HepG2 (cell line): ENCODE results near the gene SLC39A2. TPM values are rescaled to one million over a fixed set of nuclear protein-coding genes. Genes with fewer than 3 reads are reported as not detected.

ENCODE experiments used
- CBX5 ChIP-seq: sonication (generic); formaldehyde crosslinking; IDR thresholded peaks from 2 replicates; pipeline ENCODE4 v1.4.0; 2020; ENCODE audit warnings: missing genetic modification reagents, borderline replicate concordance
- HIVEP1 ChIP-seq: sonication (generic); formaldehyde crosslinking; IDR thresholded peaks from 2 replicates; pipeline ENCODE4 v1.4.0; 2020; ENCODE audit warnings: mild to moderate bottlenecking, missing genetic modification reagents
- KLF11 ChIP-seq: IDR thresholded peaks from 2 replicates; pipeline ENCODE4 v1.6.1; 2016; ENCODE audit warnings: missing compliant biosample characterization
- NFIC ChIP-seq: IDR thresholded peaks from 2 replicates; pipeline ENCODE4 v1.6.1; 2012; ENCODE audit warnings: mild to moderate bottlenecking, low read length, inconsistent platforms
- ZKSCAN8 ChIP-seq: IDR thresholded peaks from 2 replicates; pipeline ENCODE4 v1.6.1; 2016; ENCODE audit warnings: borderline replicate concordance, missing genetic modification reagents, missing compliant biosample characterization
- ZNF335 ChIP-seq: sonication (generic); formaldehyde crosslinking; IDR thresholded peaks from 2 replicates; pipeline ENCODE4 v1.4.0; 2020; ENCODE audit warnings: missing genetic modification reagents
- ZNF501 ChIP-seq: sonication (generic); formaldehyde crosslinking; IDR thresholded peaks from 2 replicates; pipeline ENCODE4 v1.5.1; 2020; ENCODE audit warnings: mild to moderate bottlenecking, moderate library complexity, missing genetic modification reagents
- ZSCAN12 ChIP-seq: sonication (generic); formaldehyde crosslinking; IDR thresholded peaks from 2 replicates; pipeline ENCODE4 v1.9.0; 2021; ENCODE audit warnings: mild to moderate bottlenecking, missing genetic modification reagents
- polyA plus RNA-seq, 8 experiments: library from polyadenylated mRNA; depleted of rRNA in 3 of 8; stranded (reverse) in 7 of 8; unstranded in 1 of 8; fragments of >200 nt; fragmentation: Illumina TruSeq in 4 of 8; extraction: Trizol in 4 of 8; gene quantifications; 2 replicates each; pipeline versions ENCODE4 v1.2.1 to v1.2.3, GENCODE V29; 2011 to 2016; ENCODE audit warnings: low read depth in 4 of 8, missing spikeins in 1 of 8, mixed read lengths in 1 of 8; ENCODE audit not compliant: insufficient read depth in 1 of 8
- total RNA-seq, 5 experiments: library from RNA; depleted of rRNA; stranded (reverse); fragments of >200 nt; fragmentation: Illumina TruSeq; extraction: Trizol; gene quantifications; 2 replicates each; pipeline ENCODE4 v1.2.3, GENCODE V29; 2016; ENCODE audit warnings: low read depth in 1 of 5
- TF ChIP-seq, protein P1 (sequence below): IDR thresholded peaks from 2 replicates; pipeline ENCODE4 v1.6.1; 2012; ENCODE audit warnings: low read depth, low read length, improper control_type of control experiment
- TF ChIP-seq, protein P2 (sequence below): IDR thresholded peaks from 2 replicates; pipeline ENCODE4 v1.4.0; 2020; ENCODE audit warnings: mild to moderate bottlenecking, missing genetic modification reagents
- TF ChIP-seq, protein P3 (sequence below), 2 experiments: sonication (generic) in 1 of 2; formaldehyde crosslinking in 1 of 2; IDR thresholded peaks; 2 replicates each; pipeline versions ENCODE4 v1.5.1 to v1.6.1; 2011 to 2020; ENCODE audit warnings: borderline replicate concordance in 1 of 2, low read depth in 1 of 2, low read length in 1 of 2, mild to moderate bottlenecking in 1 of 2, missing genetic modification reagents in 1 of 2, moderate library complexity in 1 of 2
- TF ChIP-seq, protein P4 (sequence below): sonication (generic); formaldehyde crosslinking; IDR thresholded peaks from 2 replicates; pipeline ENCODE4 v1.4.0; 2020; ENCODE audit warnings: mild to moderate bottlenecking, missing genetic modification reagents

Gene SLC39A2
- total and polyA plus RNA-seq, 2 of the 13 experiments (the other 11 are each of a cell fraction or from before 2014, with no cell fraction given): 0.08 to 0.11 TPM

DNA sequence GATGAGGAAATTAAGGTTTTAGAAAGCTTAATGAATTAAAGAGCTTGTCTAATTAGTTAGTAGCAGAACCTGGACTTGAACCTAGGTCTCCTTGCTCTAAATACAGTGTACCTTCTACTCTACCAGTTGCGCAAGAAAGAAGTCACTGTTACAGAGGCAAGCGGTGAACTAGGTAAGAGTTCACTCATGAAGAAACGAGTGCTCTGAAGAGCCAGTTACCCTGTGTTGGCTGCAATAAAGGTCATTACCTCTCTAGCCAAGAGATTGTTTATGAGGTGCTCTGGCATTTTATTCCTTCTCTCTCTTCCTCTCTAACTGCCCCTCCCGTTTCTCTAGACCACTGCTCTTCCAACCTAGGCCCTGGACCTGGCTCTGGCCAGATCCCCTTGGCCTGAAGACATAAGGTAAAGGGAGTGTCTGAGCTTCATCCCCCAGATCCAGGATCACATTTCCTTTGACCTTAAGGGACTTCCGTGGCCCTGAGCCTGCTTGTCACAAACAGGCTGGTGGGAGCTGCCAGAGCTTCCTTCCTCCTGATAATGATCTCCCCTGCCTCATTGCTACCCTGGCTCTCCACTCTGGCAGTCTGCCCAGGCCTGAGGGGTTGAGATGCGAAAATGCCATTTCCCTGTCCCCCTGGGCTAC, 45.0 kb downstream of the SLC39A2 start (continued):
- TF ChIP-seq ZNF335 (CRISPR knock-in tag) (0 out of 2 replicates have a peak, but pooled peaks have one; percentile 54), ZSCAN12 (CRISPR knock-in tag) (no peak), NFIC (peak; percentile 32; the same call in 1 of the 2 replicates), ZKSCAN8 (CRISPR knock-in tag) (peak; percentile 37; the same call in 1 of the 2 replicates), CBX5 (0 out of 2 replicates have a peak, but pooled peaks have one; percentile 19), KLF11 (CRISPR knock-in tag) (no peak), ZNF501 (CRISPR knock-in tag) (peak; percentile 30; the same call in 1 of the 2 replicates), HIVEP1 (peak; percentile 42; the same call in 1 of the 2 replicates)
- TF ChIP-seq, protein P1, sequence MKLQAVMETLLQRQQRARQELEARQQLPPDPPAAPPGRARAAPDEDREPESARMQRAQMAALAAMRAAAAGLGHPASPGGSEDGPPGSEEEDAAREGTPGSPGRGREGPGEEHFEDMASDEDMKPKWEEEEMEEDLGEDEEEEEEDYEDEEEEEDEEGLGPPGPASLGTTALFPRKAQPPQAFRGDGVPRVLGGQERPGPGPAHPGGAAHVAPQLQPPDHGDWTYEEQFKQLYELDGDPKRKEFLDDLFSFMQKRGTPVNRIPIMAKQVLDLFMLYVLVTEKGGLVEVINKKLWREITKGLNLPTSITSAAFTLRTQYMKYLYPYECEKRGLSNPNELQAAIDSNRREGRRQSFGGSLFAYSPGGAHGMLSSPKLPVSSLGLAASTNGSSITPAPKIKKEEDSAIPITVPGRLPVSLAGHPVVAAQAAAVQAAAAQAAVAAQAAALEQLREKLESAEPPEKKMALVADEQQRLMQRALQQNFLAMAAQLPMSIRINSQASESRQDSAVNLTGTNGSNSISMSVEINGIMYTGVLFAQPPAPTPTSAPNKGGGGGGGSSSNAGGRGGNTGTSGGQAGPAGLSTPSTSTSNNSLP: no peak
- TF ChIP-seq, protein P2, sequence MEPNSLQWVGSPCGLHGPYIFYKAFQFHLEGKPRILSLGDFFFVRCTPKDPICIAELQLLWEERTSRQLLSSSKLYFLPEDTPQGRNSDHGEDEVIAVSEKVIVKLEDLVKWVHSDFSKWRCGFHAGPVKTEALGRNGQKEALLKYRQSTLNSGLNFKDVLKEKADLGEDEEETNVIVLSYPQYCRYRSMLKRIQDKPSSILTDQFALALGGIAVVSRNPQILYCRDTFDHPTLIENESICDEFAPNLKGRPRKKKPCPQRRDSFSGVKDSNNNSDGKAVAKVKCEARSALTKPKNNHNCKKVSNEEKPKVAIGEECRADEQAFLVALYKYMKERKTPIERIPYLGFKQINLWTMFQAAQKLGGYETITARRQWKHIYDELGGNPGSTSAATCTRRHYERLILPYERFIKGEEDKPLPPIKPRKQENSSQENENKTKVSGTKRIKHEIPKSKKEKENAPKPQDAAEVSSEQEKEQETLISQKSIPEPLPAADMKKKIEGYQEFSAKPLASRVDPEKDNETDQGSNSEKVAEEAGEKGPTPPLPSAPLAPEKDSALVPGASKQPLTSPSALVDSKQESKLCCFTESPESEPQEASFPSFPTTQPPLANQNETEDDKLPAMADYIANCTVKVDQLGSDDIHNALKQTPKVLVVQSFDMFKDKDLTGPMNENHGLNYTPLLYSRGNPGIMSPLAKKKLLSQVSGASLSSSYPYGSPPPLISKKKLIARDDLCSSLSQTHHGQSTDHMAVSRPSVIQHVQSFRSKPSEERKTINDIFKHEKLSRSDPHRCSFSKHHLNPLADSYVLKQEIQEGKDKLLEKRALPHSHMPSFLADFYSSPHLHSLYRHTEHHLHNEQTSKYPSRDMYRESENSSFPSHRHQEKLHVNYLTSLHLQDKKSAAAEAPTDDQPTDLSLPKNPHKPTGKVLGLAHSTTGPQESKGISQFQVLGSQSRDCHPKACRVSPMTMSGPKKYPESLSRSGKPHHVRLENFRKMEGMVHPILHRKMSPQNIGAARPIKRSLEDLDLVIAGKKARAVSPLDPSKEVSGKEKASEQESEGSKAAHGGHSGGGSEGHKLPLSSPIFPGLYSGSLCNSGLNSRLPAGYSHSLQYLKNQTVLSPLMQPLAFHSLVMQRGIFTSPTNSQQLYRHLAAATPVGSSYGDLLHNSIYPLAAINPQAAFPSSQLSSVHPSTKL (CRISPR knock-in tag): peak; percentile 81
- TF ChIP-seq, protein P3, sequence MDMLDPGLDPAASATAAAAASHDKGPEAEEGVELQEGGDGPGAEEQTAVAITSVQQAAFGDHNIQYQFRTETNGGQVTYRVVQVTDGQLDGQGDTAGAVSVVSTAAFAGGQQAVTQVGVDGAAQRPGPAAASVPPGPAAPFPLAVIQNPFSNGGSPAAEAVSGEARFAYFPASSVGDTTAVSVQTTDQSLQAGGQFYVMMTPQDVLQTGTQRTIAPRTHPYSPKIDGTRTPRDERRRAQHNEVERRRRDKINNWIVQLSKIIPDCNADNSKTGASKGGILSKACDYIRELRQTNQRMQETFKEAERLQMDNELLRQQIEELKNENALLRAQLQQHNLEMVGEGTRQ (IDR thresholded peaks at IDR 0.05; ENCODE audit: low read depth, low read length): no peak
- TF ChIP-seq, protein P3 (CRISPR knock-in tag; IDR thresholded peaks at IDR 0.05; ENCODE audit: borderline replicate concordance): no peak
- TF ChIP-seq, protein P4, sequence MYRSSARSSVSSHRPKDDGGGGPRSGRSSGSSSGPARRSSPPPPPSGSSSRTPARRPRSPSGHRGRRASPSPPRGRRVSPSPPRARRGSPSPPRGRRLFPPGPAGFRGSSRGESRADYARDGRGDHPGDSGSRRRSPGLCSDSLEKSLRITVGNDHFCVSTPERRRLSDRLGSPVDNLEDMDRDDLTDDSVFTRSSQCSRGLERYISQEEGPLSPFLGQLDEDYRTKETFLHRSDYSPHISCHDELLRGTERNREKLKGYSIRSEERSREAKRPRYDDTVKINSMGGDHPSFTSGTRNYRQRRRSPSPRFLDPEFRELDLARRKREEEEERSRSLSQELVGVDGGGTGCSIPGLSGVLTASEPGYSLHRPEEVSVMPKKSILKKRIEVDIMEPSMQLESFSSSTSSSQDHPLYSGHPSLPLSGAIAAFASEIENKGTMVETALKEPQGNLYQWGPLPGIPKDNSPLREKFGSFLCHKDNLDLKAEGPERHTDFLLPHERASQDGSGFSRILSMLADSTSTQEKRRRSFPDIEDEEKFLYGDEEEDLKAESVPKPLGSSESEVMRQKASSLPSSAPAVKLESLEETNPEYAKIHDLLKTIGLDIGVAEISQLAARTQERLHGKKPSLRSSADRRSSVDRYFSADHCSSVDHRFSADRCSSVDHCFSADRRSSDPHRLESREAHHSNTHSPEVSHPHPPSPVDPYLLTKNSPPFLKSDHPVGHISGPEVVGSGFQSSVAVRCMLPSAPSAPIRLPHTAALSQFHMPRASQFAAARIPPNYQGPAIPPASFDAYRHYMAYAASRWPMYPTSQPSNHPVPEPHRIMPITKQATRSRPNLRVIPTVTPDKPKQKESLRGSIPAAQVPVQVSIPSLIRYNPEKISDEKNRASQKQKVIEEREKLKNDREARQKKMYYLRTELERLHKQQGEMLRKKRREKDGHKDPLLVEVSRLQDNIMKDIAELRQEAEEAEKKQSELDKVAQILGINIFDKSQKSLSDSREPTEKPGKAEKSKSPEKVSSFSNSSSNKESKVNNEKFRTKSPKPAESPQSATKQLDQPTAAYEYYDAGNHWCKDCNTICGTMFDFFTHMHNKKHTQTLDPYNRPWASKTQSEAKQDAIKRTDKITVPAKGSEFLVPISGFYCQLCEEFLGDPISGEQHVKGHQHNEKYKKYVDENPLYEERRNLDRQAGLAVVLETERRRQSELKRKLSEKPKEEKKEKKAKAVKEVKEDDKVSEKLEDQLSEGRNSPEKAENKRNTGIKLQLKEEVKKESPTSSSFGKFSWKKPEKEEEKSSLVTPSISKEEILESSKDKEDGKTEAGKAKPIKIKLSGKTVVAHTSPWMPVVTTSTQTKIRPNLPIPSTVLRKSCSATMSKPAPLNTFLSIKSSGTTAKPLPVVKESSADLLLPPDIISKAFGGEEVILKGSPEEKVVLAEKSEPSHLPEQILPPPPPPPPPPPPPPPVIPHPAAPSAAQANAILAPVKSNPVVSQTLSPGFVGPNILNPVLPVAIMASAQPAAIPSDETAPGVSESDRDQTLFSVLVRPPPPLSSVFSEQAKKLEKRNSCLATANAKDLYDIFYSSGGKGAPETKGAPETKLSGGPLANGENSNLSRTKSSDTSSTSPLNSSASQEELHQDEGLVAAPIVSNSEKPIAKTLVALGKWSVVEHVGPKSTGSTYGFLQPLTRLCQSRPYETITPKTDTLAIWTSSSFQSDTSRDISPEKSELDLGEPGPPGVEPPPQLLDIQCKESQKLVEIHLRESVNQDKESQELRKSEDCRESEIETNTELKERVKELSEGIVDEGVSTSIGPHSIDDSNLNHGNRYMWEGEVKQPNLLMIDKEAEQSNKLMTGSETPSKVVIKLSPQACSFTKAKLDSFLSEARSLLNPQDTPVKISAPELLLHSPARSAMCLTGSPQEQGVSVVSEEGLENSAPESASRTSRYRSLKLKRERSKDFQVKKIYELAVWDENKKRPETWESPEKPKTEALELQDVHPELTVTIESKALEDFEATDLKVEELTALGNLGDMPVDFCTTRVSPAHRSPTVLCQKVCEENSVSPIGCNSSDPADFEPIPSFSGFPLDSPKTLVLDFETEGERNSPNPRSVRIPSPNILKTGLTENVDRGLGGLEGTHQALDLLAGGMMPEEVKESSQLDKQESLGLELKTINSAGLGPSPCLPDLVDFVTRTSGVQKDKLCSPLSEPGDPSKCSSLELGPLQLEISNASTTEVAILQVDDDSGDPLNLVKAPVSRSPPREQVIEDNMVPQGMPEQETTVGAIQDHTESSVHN (CRISPR knock-in tag): no peak
